ENCODE data around the gene FREM2. TPM values are rescaled to one million over a fixed set of nuclear protein-coding genes. Genes with fewer than 3 reads are reported as not detected.
A peak's percentile ranks its signal among the peaks of the same experiment; 100 is the strongest.

The FREM2 gene
- total RNA-seq, 1 donor from 2014 or later = 2.8 TPM

GRCh38 chr13:38862443-38862842 lies 175.6 kb downstream of the FREM2 start:
- Mint-ChIP-seq H3K9me3 (ENCODE audit: unreplicated experiment) (no peaks in the 10 kb centered on the region), H3K4me3 (ENCODE audit: unreplicated experiment) (no peak overlapping the region), H3K4me1 (ENCODE audit: low read depth, unreplicated experiment) (no peaks in the 10 kb centered on the region), H3K27ac (ENCODE audit: unreplicated experiment) (no peak overlapping the region), H3K27me3 (ENCODE audit: low read depth, unreplicated experiment) (no peaks in the 10 kb centered on the region), H3K36me3 (ENCODE audit: low read depth, unreplicated experiment) (no peaks in the 10 kb centered on the region)
- H3K27ac ChIP-seq (ENCODE audit: low read depth, low read length) = no peak overlapping the region
- no peaks in the 10 kb centered on the region for H3K79me2 ChIP-seq (ENCODE audit: insufficient read depth, low read length)
- H3K9me3 ChIP-seq (ENCODE audit: insufficient read depth, low read depth, low read length) = no peaks in the 10 kb centered on the region
- no peak for DNase-seq (ENCODE audit: low read depth)
- no peak overlapping the region for H2AFZ ChIP-seq (ENCODE audit: low read depth, low read length)
- no peak for FAIRE-seq
- H3K4me3 ChIP-seq (ENCODE audit: insufficient read depth, low read depth, low read length) = no peak overlapping the region
- no peaks in the 10 kb centered on the region for H3K36me3 ChIP-seq (ENCODE audit: insufficient read depth, low read length)
- H3K4me1 ChIP-seq (ENCODE audit: insufficient read depth, low read length) = no peaks in the 10 kb centered on the region
- no peak overlapping the region for H3K9ac ChIP-seq (ENCODE audit: low read length)
- no peak overlapping the region for H3K4me2 ChIP-seq (ENCODE audit: low read length)
- TF ChIP-seq CTCF (IDR thresholded peaks at IDR 0.05; ENCODE audit: insufficient read depth, low read depth, low read length) (no peak), EZH2 (IDR thresholded peaks at IDR 0.05; ENCODE audit: insufficient read depth, low read length) (no peak)
- peaks cover 2% of the 10 kb centered on the region for H3K27me3 ChIP-seq (ENCODE audit: insufficient read depth, low read length)
- no peaks in the 10 kb centered on the region for H4K20me1 ChIP-seq (ENCODE audit: insufficient read depth, low read length)

DNA sequence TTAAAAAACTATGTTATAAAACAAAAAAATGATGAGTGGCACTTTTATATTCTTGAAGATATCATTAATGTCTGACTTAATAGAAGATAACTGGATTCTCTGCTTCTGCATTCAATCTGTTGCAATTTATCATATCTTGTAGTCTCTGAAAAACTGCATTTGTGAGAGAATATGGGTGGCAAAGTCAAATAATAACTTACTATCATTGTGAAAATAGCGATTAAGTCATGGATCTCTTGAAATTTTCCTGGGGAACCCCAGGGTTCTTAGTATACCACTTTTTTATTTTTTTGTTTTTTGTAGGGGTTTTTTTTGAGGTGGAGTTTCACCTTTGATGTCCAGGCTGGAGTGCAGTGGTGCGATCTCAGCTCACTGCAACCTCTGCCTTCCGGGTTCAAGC lies 176.7 kb downstream of the FREM2 start:
- Histone ChIP-seq H4K20me1 (ENCODE audit: insufficient read depth, low read length) (no peaks in the 10 kb centered on the region), H3K27ac (ENCODE audit: low read depth, low read length) (no peak overlapping the region), H3K79me2 (ENCODE audit: insufficient read depth, low read length) (no peaks in the 10 kb centered on the region), H3K36me3 (ENCODE audit: insufficient read depth, low read length) (no peaks in the 10 kb centered on the region), H3K9me3 (ENCODE audit: insufficient read depth, low read depth, low read length) (no peaks in the 10 kb centered on the region), H3K4me2 (ENCODE audit: low read length) (no peak overlapping the region), H3K27me3 (ENCODE audit: insufficient read depth, low read length) (peaks cover 2% of the 10 kb centered on the region), H2AFZ (ENCODE audit: low read depth, low read length) (no peak overlapping the region), H3K4me3 (ENCODE audit: insufficient read depth, low read depth, low read length) (no peak overlapping the region), H3K4me1 (ENCODE audit: insufficient read depth, low read length) (no peaks in the 10 kb centered on the region), H3K9ac (ENCODE audit: low read length) (no peak overlapping the region)
- no peak for TF ChIP-seq EZH2 (IDR thresholded peaks at IDR 0.05; ENCODE audit: insufficient read depth, low read length)
- Mint-ChIP-seq H3K27me3 (ENCODE audit: low read depth, unreplicated experiment) (no peaks in the 10 kb centered on the region), H3K4me1 (ENCODE audit: low read depth, unreplicated experiment) (no peaks in the 10 kb centered on the region), H3K4me3 (ENCODE audit: unreplicated experiment) (no peak overlapping the region), H3K27ac (ENCODE audit: unreplicated experiment) (no peak overlapping the region), H3K9me3 (ENCODE audit: unreplicated experiment) (no peaks in the 10 kb centered on the region), H3K36me3 (ENCODE audit: low read depth, unreplicated experiment) (no peaks in the 10 kb centered on the region)
- DNase-seq (ENCODE audit: low read depth) = no peak
- no peak for FAIRE-seq

- Histone ChIP-seq H3K9ac (ENCODE audit: low read length) (no peak overlapping the region), H3K4me3 (ENCODE audit: insufficient read depth, low read depth, low read length) (no peak overlapping the region), H4K20me1 (ENCODE audit: insufficient read depth, low read length) (no peaks in the 10 kb centered on the region), H3K27ac (ENCODE audit: low read depth, low read length) (no peak overlapping the region), H3K4me1 (ENCODE audit: insufficient read depth, low read length) (no peaks in the 10 kb centered on the region), H2AFZ (ENCODE audit: low read depth, low read length) (no peak overlapping the region), H3K4me2 (ENCODE audit: low read length) (no peak overlapping the region), H3K79me2 (ENCODE audit: insufficient read depth, low read length) (no peaks in the 10 kb centered on the region), H3K9me3 (ENCODE audit: insufficient read depth, low read depth, low read length) (no peaks in the 10 kb centered on the region), H3K27me3 (ENCODE audit: insufficient read depth, low read length) (no peaks in the 10 kb centered on the region), H3K36me3 (ENCODE audit: insufficient read depth, low read length) (no peaks in the 10 kb centered on the region)
- FAIRE-seq (no peak), DNase-seq (ENCODE audit: low read depth) (no peak)
- no peaks in the 10 kb centered on the region for H3K9me3 Mint-ChIP-seq (ENCODE audit: unreplicated experiment)
- no peak overlapping the region for H3K27ac Mint-ChIP-seq (ENCODE audit: unreplicated experiment)
- H3K36me3 Mint-ChIP-seq (ENCODE audit: low read depth, unreplicated experiment) = no peaks in the 10 kb centered on the region
- no peak overlapping the region for H3K4me3 Mint-ChIP-seq (ENCODE audit: unreplicated experiment)
- no peak for TF ChIP-seq EZH2 (IDR thresholded peaks at IDR 0.05; ENCODE audit: insufficient read depth, low read length)
- TF ChIP-seq CTCF (IDR thresholded peaks at IDR 0.05; ENCODE audit: insufficient read depth, low read depth, low read length) = peak; percentile 10
- no peaks in the 10 kb centered on the region for H3K27me3 Mint-ChIP-seq (ENCODE audit: low read depth, unreplicated experiment)
- no peaks in the 10 kb centered on the region for H3K4me1 Mint-ChIP-seq (ENCODE audit: low read depth, unreplicated experiment)
These were observed 179.8 kb downstream of the FREM2 start for GRCh38 chr13:38866649-38867048.

Measured in astrocyte (in vitro differentiated cells and primary cell).